SK-N-SH (cell line): ENCODE data around the gene TBX19. TPM values are rescaled to one million over a fixed set of nuclear protein-coding genes. Genes with fewer than 3 reads are reported as not detected.

Source experiments
- CTCF ChIA-PET: fragments of 300-600, 350-600 bp; formaldehyde crosslinking; extraction: SDS; loops from one replicate; lab custom pipeline; 2021; lab: Yijun Ruan, JAX
- POLR2A ChIA-PET: fragments of 350-600 bp; sonication (Branson Sonifier 250); formaldehyde crosslinking; extraction: SDS; loops from one replicate; lab custom pipeline; 2020; ENCODE audit warnings: antibody characterized with exemption, inconsistent platforms; lab: Yijun Ruan, JAX
- DNase-seq: peaks from one replicate; pipeline ENCODE4 v3.0.0; 2012
- H2AFZ ChIP-seq: fragments of 200-600 bp; sonication (generic); 2 replicates; pipeline ENCODE4 v1.8.1; 2016; ENCODE audit warnings: antibody characterized with exemption, mild to moderate bottlenecking, low read depth
- H3F3A ChIP-seq: fragments of 200-600 bp; sonication (generic); replicated peaks from 2 replicates; pipeline ENCODE3; 2016; ENCODE audit warnings: antibody characterized with exemption, mild to moderate bottlenecking; ENCODE audit not compliant: insufficient read depth
- H3K27ac ChIP-seq, 2 experiments: fragments of 200-500 bp in 1 of 2; fragments of 200-600 bp in 1 of 2; sonication (Bioruptor generic) in 1 of 2; sonication (generic), shearing (Covaris generic) in 1 of 2; 2 replicates each; pipeline versions ENCODE4 v1.5.1 to v1.6.1; 2014 to 2016; ENCODE audit warnings: low read depth in 2 of 2, inconsistent platforms in 1 of 2, low read length in 1 of 2, mild to moderate bottlenecking in 1 of 2, mixed read lengths in 1 of 2
- H3K27me3 ChIP-seq: fragments of 200-600 bp; sonication (generic), shearing (Covaris generic); 2 replicates; pipeline ENCODE4 v1.6.1; 2016; ENCODE audit warnings: mixed run types; ENCODE audit not compliant: insufficient read depth
- H3K36me3 ChIP-seq, 2 experiments: fragments of 200-500 bp in 1 of 2; fragments of 200-600 bp in 1 of 2; sonication (Bioruptor generic) in 1 of 2; sonication (generic) in 1 of 2; replicated peaks in 1 of 2; 2 replicates each; pipeline versions ENCODE3 to v1.5.1; 2014 to 2016; ENCODE audit warnings: low read length in 1 of 2, mild to moderate bottlenecking in 1 of 2; ENCODE audit not compliant: insufficient read depth in 2 of 2, control insufficient read depth in 1 of 2
- H3K4me1 ChIP-seq, 2 experiments: fragments of 200-500 bp in 1 of 2; fragments of 200-600 bp in 1 of 2; sonication (Bioruptor generic) in 1 of 2; sonication (generic), shearing (Covaris generic) in 1 of 2; 2 replicates each; pipeline versions ENCODE4 v1.5.1 to v1.6.1; 2014 to 2016; ENCODE audit warnings: low read depth in 1 of 2, low read length in 1 of 2, mixed run types in 1 of 2; ENCODE audit not compliant: insufficient read depth in 2 of 2, control insufficient read depth in 1 of 2
- H3K4me2 ChIP-seq: fragments of 200-600 bp; sonication (generic), shearing (Covaris generic); 2 replicates; pipeline ENCODE4 v1.6.1; 2017; ENCODE audit warnings: mixed run types
- H3K4me3 ChIP-seq, 2 experiments: fragments of 200-500 bp in 1 of 2; fragments of 200-600 bp in 1 of 2; sonication (Bioruptor generic) in 1 of 2; sonication (generic), shearing (Covaris generic) in 1 of 2; 2 replicates each; pipeline versions ENCODE4 v1.5.1 to v1.8.1; 2014 to 2016; ENCODE audit warnings: low read depth in 2 of 2, inconsistent platforms in 1 of 2, low read length in 1 of 2, mild to moderate bottlenecking in 1 of 2, mixed read lengths in 1 of 2, moderate library complexity in 1 of 2
- H3K79me2 ChIP-seq: fragments of 200-600 bp; sonication (generic); 2 replicates; pipeline ENCODE4 v1.8.1; 2017; ENCODE audit warnings: mild to moderate bottlenecking; ENCODE audit not compliant: insufficient read depth
- H3K9ac ChIP-seq: fragments of 200-600 bp; sonication (generic); 2 replicates; pipeline ENCODE4 v1.6.1; 2017; ENCODE audit warnings: mixed run types
- H3K9me2 ChIP-seq: fragments of 200-600 bp; sonication (generic); 2 replicates; pipeline ENCODE4 v1.6.1; 2017; ENCODE audit warnings: mixed run types
- H3K9me3 ChIP-seq: fragments of 200-600 bp; sonication (generic); 2 replicates; pipeline ENCODE4 v1.6.1; 2017; ENCODE audit warnings: mixed run types, mild to moderate bottlenecking, moderate library complexity
- H4K20me1 ChIP-seq: fragments of 200-600 bp; sonication (generic); 2 replicates; pipeline ENCODE4 v1.6.1; 2017; ENCODE audit warnings: mild to moderate bottlenecking, mixed run types; ENCODE audit not compliant: insufficient read depth
- CHD2 ChIP-seq: fragments of 150-350 bp; IDR thresholded peaks from 2 replicates; pipeline ENCODE4 v1.6.1; 2018; ENCODE audit warnings: low read length; ENCODE audit not compliant: partially characterized antibody
- ELF1 ChIP-seq: IDR thresholded peaks from 2 replicates; pipeline ENCODE4 v1.4.0; 2012
- EP300 ChIP-seq, 2 experiments: IDR thresholded peaks; 2 replicates each; pipeline versions ENCODE4 v1.4.0 to v1.6.1; 2012; ENCODE audit warnings: borderline replicate concordance in 1 of 2, low read depth in 1 of 2, low read length in 1 of 2
- EZH2phosphoT487 ChIP-seq: fragments of 200-600 bp; sonication (generic); IDR thresholded peaks from 2 replicates; pipeline ENCODE4 v1.6.1; 2017; ENCODE audit warnings: low read depth, mixed run types, mild to moderate bottlenecking, antibody characterized with exemption, moderate library complexity, borderline replicate concordance
- FOSL2 ChIP-seq: IDR thresholded peaks from 2 replicates; pipeline ENCODE4 v1.4.0; 2012; ENCODE audit warnings: low read depth, mild to moderate bottlenecking, moderate library complexity, borderline replicate concordance
- IRF3 ChIP-seq: fragments of 150-350 bp; IDR thresholded peaks from 2 replicates; pipeline ENCODE4 v1.6.1; 2016; ENCODE audit warnings: mild to moderate bottlenecking, low read depth, low read length
- JUND ChIP-seq: IDR thresholded peaks from 2 replicates; pipeline ENCODE4 v1.4.0; 2012
- MEF2A ChIP-seq: IDR thresholded peaks from 2 replicates; pipeline ENCODE4 v1.4.0; 2012; ENCODE audit warnings: low read depth, borderline replicate concordance
- SMC3 ChIP-seq: IDR thresholded peaks from 2 replicates; pipeline ENCODE4 v1.6.1; 2012; ENCODE audit warnings: low read depth, low read length, improper control_type of control experiment
- WGBS: methylation state at CpG from one replicate; pipeline ENCODE4 v1.1.6; 2017; ENCODE audit warnings: low lambda C conversion rate; 5-methylcytosine and 5-hydroxymethylcytosine counted together
- polyA plus RNA-seq, 3 experiments: library from polyadenylated mRNA; depleted of rRNA; stranded (reverse); fragments of >200 nt; gene quantifications; 2 replicates each; pipeline ENCODE4 v1.2.3, GENCODE V29; 2012
- TF ChIP-seq, protein P1 (sequence below): fragments of 200-600 bp; sonication (generic); IDR thresholded peaks from 2 replicates; pipeline ENCODE4 v1.6.1; 2017; ENCODE audit warnings: antibody characterized with exemption, mild to moderate bottlenecking, moderate library complexity

The TBX19 gene
- polyA plus RNA-seq, 1 of the 3 experiments (the other 2 are of a cell fraction), result 2.7 TPM

DNA sequence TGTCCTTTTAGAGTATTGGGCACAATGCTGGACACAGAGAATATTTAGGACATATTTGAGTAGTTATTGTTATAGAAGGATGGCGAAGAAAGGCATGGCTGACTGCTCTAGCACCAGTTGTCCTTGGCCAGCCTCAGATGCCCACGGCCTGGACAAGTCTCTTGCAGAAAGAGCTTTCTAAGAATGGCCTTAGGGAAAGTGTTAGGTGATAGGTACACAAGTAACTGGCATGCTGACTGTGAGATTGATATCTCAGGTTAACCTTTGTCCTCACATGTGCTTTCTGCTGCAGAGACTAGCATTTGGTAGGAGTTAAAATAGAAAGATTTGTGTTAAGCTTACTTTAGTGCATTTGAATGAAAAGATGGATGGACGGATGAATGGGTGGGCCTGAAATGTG is 44.7 kb upstream of the TBX19 start (continued):
- no peak for TF ChIP-seq CHD2
- no peak for TF ChIP-seq EZH2phosphoT487
- TF ChIP-seq ELF1, result no peak

DNA sequence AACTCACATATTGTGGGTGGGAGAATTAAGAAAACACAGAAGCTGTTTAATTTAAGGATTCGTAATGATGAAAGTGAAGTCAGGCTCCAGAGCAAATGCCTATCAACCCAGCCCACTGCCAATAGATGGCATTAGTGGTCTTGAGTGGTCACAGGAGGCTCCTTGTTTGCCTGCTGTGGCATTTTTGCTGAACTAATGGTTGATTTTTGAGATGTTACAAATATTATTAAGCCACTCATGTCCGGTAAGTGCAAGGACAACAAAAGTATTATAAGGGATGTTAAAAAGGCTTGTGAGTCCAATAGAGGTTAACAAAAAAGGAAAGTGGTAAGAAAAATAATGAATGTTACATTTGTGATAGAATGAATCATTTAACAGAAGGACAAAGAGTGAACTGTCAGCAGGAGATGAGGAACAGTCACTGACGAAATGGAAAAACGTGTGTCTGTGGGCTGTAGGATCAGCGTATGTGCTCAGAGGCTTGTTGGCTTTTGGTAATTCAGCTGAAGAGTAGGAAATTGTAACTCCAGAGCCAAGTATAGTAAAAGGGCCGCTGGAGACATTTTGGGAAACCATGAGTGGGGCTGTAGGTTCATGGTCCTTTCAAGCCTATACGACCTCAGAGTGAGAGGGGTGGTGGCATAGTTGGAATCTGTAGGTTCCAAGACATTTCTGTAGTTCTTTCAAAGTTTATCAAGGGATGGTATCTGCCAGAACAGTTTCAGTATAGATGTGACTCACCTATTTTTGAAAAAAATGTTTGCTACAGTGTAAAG is 43.7 kb upstream of the TBX19 start:
- POLR2A ChIA-PET, result no interaction called here

DNA sequence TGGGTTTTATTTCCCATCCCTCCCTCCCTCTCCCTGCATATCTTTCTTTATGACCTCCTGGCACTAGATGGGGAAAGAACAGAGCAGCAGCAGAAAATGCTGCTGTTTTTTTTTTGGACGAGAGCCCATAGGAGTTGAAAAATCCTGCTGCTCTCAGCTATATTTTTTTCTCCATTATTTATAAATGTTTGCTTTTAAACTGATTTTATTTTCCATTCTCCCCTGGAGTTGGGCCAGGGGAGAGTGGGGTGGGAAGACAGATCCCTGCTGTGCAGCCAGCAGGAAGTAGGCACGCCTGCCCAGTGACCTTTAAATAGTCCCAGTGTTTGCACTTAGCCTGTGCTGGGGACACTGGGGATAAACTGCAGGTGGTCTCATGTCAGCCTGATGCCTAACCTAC is 37.5 kb upstream of the TBX19 start:
- no peak overlapping the region for H3K4me2 ChIP-seq
- no peak overlapping the region for H3K4me3 ChIP-seq
- H3K27ac ChIP-seq, result peak overlapping the region in 1 of 2 experiments; percentile 32; a peak in 1 of 4 replicates
- H3K4me1 ChIP-seq, result peaks cover 0 to 10% of the 10 kb centered on the region in 2 experiments; a peak in 1 of 4 replicates
- H3K27me3 ChIP-seq, result no peaks in the 10 kb centered on the region
- 94% methylated on average over 2 of the region's 2 CpGs for WGBS
- ChIA-PET POLR2A (no interaction called here), CTCF (no interaction called here)
- TF ChIP-seq IRF3 (no peak), EP300 (IDR thresholded peaks at IDR 0.05; ENCODE audit: borderline replicate concordance in 1 of 2, low read depth in 1 of 2, low read length in 1 of 2) (no peak), SMC3 (no peak)
- H3K9ac ChIP-seq, result no peak overlapping the region
- H3K9me2 ChIP-seq, result no peaks in the 10 kb centered on the region
- no peak overlapping the region for H2AFZ ChIP-seq
- H3K79me2 ChIP-seq, result peaks cover 16% of the 10 kb centered on the region
- H4K20me1 ChIP-seq, result no peaks in the 10 kb centered on the region
- peaks cover 59 to 75% of the 10 kb centered on the region in 2 experiments for H3K36me3 ChIP-seq
- peaks cover 9% of the 10 kb centered on the region for H3F3A ChIP-seq
- H3K9me3 ChIP-seq, result no peaks in the 10 kb centered on the region
- DNase-seq, result no peak

More for the DNA sequence above, 43.7 kb upstream of the TBX19 start:
- Histone ChIP-seq H3K36me3 (peaks cover 59 to 85% of the 10 kb centered on the region in 2 experiments), H3K27me3 (no peaks in the 10 kb centered on the region), H3K9me2 (no peaks in the 10 kb centered on the region), H3K4me2 (no peak overlapping the region), H3K79me2 (peaks cover 23% of the 10 kb centered on the region; the same call in 1 of the 2 replicates), H3K27ac (no peak overlapping the region), H3F3A (peaks cover 6% of the 10 kb centered on the region), H3K4me3 (no peak overlapping the region), H3K4me1 (peaks cover 0 to 8% of the 10 kb centered on the region in 2 experiments; a peak in 1 of 4 replicates)
- CTCF ChIA-PET, result no interaction called here
- DNase-seq, result no peak
- 88% methylated on average over 7 of the region's 7 CpGs for WGBS
- TF ChIP-seq JUND (peak; percentile 16; the same call in 1 of the 2 replicates), SMC3 (no peak), FOSL2 (peak; percentile 10; the same call in 1 of the 2 replicates), MEF2A (no peak)
- TF ChIP-seq, protein P1, sequence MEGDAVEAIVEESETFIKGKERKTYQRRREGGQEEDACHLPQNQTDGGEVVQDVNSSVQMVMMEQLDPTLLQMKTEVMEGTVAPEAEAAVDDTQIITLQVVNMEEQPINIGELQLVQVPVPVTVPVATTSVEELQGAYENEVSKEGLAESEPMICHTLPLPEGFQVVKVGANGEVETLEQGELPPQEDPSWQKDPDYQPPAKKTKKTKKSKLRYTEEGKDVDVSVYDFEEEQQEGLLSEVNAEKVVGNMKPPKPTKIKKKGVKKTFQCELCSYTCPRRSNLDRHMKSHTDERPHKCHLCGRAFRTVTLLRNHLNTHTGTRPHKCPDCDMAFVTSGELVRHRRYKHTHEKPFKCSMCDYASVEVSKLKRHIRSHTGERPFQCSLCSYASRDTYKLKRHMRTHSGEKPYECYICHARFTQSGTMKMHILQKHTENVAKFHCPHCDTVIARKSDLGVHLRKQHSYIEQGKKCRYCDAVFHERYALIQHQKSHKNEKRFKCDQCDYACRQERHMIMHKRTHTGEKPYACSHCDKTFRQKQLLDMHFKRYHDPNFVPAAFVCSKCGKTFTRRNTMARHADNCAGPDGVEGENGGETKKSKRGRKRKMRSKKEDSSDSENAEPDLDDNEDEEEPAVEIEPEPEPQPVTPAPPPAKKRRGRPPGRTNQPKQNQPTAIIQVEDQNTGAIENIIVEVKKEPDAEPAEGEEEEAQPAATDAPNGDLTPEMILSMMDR, result peak; percentile 12; the same call in 1 of the 2 replicates
- TF ChIP-seq, all 33 proteins: peak for 3
- H3K9ac ChIP-seq, result no peak overlapping the region
- no peaks in the 10 kb centered on the region; the same call in 1 of the 2 replicates for H4K20me1 ChIP-seq
- H2AFZ ChIP-seq, result no peak overlapping the region
- no peaks in the 10 kb centered on the region for H3K9me3 ChIP-seq
